AG09319 (cell line): Measurements from ENCODE around the gene IGSF21.

Source experiments
- DNase-seq: peaks from one replicate; pipeline ENCODE4 v3.0.0-alpha.2; 2010; ENCODE audit warnings: low read depth; ENCODE audit errors: extremely low read depth
- TF ChIP-seq, protein P1 (sequence below): IDR thresholded peaks from 2 replicates; pipeline ENCODE4 v1.5.1; 2011; ENCODE audit warnings: low read depth, mild to moderate bottlenecking, inconsistent platforms, low read length, moderate library complexity

Gene IGSF21

DNA sequence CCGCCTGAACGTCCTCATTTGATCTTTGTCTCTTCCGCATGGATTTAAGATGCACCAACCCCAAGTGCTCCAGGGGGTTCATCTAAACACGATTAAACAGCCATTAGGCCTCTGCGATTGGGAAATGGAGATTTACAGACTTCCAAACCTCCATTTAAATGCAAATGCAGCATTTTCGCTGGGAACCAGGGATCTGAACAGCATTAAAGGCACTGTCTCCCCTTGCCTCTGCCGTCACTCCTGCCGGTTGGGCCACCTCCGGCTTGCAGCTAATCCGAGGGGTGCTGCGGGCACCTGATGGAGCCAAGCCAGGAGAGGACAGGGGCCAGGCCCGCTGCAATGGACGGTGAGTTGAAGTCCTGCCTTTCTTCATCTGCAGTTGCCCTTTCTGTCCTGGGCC, 302.8 kb downstream of the IGSF21 start:
- TF ChIP-seq, protein P1, sequence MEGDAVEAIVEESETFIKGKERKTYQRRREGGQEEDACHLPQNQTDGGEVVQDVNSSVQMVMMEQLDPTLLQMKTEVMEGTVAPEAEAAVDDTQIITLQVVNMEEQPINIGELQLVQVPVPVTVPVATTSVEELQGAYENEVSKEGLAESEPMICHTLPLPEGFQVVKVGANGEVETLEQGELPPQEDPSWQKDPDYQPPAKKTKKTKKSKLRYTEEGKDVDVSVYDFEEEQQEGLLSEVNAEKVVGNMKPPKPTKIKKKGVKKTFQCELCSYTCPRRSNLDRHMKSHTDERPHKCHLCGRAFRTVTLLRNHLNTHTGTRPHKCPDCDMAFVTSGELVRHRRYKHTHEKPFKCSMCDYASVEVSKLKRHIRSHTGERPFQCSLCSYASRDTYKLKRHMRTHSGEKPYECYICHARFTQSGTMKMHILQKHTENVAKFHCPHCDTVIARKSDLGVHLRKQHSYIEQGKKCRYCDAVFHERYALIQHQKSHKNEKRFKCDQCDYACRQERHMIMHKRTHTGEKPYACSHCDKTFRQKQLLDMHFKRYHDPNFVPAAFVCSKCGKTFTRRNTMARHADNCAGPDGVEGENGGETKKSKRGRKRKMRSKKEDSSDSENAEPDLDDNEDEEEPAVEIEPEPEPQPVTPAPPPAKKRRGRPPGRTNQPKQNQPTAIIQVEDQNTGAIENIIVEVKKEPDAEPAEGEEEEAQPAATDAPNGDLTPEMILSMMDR: no peak
- DNase-seq: no peak

DNA sequence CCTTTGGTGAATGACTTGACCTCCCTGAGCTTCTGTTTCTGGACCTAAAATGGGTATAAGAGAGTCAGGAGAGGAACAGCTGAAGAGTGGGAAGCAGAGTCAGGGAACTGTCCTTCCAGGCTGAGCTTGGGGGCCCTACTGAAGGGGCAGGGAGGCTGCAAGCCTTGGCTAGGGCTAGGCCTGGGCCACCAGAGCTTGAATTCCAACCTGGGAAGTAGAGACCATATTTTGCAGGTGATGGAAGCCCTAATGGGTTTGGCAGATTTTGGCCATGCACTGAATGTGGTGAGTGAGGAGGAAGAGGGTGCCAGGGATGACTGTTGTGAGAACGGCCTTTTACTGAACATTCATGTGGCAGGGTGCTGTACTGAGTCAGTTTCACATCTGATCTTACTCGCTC, 303.7 kb downstream of the IGSF21 start:
- TF ChIP-seq, protein P1: no peak
- DNase-seq: no peak

DNA sequence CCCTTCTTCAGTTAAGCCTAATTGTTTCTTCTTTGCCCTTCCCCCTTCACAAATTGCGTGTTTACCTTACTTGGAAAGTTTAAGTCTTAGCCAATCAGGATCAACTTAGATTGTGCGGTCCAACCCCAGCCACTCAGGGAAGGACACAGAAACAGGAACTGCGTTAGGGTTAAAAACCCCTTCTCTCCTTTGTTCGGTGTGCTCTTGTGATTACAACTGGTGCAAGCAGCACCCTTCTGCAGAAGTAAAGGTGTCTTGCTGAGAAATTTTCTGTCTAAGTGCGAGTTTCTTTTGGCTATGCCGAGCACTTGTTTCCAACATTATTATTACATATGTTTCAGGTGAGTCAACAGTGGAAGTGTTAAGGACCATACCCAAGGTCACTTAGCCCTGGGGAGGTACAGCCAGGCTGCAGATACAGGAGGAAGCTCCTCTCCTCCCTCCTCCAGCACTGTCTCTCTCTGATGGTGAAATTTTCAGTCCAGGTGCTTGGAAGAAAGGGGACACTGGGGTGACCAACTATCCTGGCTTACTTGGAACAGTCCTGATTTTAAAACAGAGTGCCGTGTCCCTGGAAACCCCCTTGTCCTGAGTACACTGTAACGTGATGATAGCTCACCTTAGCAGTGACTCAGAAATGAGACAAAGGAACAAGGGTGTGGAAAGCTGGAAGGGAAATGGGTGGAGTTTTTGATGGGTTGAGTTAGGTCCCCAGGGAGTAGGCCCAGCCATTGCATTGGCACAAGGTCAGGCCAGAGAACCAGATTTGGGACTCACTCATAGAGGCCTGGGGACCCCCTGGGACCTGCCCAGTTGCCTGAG, 304.4 kb downstream of the IGSF21 start:
- TF ChIP-seq, protein P1: no peak

DNA sequence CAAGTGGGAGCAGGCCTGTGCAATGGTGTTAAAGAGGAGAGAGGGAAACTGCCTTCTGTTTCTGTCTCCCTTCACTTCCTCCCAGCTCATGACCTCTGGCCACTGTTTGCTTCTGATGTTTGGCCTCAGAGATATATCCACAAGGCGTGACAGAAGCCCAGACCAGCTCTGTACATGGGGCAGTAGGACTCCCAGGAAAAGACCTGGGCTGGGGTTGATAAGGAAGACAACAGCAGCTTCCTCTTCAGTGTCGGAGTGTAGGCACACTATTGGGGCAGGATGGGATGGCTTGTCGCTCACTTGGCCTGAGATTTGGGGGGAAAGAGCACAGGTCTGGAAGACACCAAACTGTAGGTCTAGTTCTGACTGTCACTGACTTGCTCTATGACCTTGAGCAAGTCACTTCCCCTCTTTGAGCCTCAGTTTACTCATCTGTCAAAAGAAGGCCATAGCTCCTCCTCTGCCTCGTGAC, 305.3 kb downstream of the IGSF21 start:
- TF ChIP-seq, protein P1: no peak
- DNase-seq: no peak

More for the DNA sequence above, 304.4 kb downstream of the IGSF21 start:
- no peak for DNase-seq

DNA sequence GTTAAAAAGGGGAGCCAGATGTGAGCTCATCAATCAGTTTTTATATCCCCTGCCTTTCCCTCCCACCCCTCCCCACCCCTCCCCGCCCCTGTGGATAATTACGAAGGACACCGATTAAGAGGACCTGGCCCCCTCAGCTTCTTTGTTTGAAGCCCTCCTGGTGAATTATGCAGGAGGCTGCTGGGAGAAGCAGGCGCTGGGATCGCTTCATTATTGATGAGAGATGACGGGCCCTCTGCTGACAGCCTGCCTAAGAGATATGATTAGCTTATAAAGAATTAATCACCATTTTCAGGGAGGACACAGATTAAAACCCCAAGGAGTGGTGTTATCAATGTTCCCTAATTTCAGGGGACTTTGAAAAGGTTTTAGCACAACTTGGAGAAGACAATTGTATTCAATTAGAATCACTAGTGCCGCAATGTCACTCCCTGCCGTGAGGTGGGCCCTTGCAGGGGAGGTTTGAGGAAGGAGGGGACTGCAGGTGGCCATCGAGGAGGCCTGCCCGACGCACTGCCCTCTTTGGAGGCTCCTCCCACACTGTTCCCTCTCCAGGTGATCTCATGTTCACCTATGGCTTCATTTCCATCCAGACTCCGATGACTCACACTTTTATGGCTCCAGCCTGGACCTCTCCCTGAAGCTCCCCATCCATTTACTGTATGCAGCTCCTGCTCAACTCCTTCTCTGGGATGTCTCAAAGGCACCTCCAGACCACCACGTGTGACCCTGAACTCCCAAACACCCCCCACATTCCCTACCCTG, 306.1 kb downstream of the IGSF21 start:
- DNase-seq: no peak
- TF ChIP-seq, protein P1: no peak

DNA sequence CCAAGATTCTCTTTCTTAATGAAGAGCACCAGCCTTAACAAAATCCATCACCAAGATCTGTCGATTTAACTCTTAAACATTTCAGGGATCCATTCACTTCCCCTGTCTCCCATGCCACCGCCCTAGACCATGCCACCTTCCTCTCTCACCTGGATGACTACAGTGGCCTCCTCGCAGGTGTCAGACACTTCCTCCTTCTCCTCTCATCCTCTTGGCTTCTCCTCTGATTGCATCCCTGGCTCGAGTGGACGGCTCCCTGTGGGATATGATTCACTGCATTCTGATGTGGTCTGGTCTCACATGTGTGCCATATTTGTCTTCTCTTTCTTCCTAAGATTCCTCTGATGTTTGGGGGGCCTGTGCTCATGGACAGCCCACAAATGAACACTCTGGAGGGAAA, 306.7 kb downstream of the IGSF21 start:
- DNase-seq: no peak
- TF ChIP-seq, protein P1: no peak
